H9 (cell line): ENCODE results near the gene RPGRIP1L. TPM values are rescaled to one million over a fixed set of nuclear protein-coding genes. Genes with fewer than 3 reads are reported as not detected.

Experiments
- DNase-seq: peaks from one replicate; pipeline ENCODE4 v3.0.0-alpha.2; 2017
- H2AFZ ChIP-seq: one replicate; pipeline ENCODE4 v1.6.1; 2013; ENCODE audit warnings: mild to moderate bottlenecking, low read length, control low read depth, moderate library complexity
- H2AK5ac ChIP-seq: 2 replicates; pipeline ENCODE4 v1.6.1; 2013; ENCODE audit warnings: low read length, control low read depth, mixed read lengths; ENCODE audit not compliant: insufficient read length
- H2BK120ac ChIP-seq: one replicate; pipeline ENCODE4 v1.6.1; 2013; ENCODE audit warnings: low read depth, mild to moderate bottlenecking, low read length, control low read depth, inconsistent platforms; ENCODE audit not compliant: poor library complexity, severe bottlenecking
- H2BK12ac ChIP-seq: 2 replicates; pipeline ENCODE4 v1.6.1; 2013; ENCODE audit warnings: low read length, control low read depth, mixed read lengths, low read depth; ENCODE audit not compliant: insufficient read length
- H2BK15ac ChIP-seq: 2 replicates; pipeline ENCODE4 v1.6.1; 2013; ENCODE audit warnings: low read depth, low read length, control low read depth
- H2BK20ac ChIP-seq: one replicate; pipeline ENCODE4 v1.6.1; 2013; ENCODE audit warnings: low read depth, mild to moderate bottlenecking, low read length, control low read depth, inconsistent platforms; ENCODE audit not compliant: poor library complexity, severe bottlenecking
- H2BK5ac ChIP-seq: 2 replicates; pipeline ENCODE4 v1.6.1; 2013; ENCODE audit warnings: low read length, control low read depth, mixed read lengths; ENCODE audit not compliant: insufficient read length
- H3K14ac ChIP-seq: 2 replicates; pipeline ENCODE4 v1.6.1; 2013; ENCODE audit warnings: low read length, control low read depth; ENCODE audit not compliant: insufficient read depth
- H3K18ac ChIP-seq: 2 replicates; pipeline ENCODE4 v1.6.1; 2013; ENCODE audit warnings: low read depth, mild to moderate bottlenecking, mixed read lengths, low read length, control low read depth; ENCODE audit not compliant: insufficient read length
- H3K23ac ChIP-seq: 2 replicates; pipeline ENCODE4 v1.6.1; 2013; ENCODE audit warnings: low read length, control low read depth, mixed read lengths, low read depth; ENCODE audit not compliant: insufficient read length
- H3K23me2 ChIP-seq: 2 replicates; pipeline ENCODE4 v1.6.1; 2013; ENCODE audit warnings: low read depth, mild to moderate bottlenecking, mixed read lengths, low read length, control low read depth; ENCODE audit not compliant: insufficient read length, poor library complexity, severe bottlenecking
- H3K27ac ChIP-seq: 2 replicates; pipeline ENCODE4 v1.5.1; 2013; ENCODE audit warnings: low read length, control low read depth, mixed read lengths, low read depth; ENCODE audit not compliant: insufficient read length
- H3K27me3 ChIP-seq: 2 replicates; pipeline ENCODE4 v1.6.1; 2013; ENCODE audit warnings: low read length, control low read depth, inconsistent platforms; ENCODE audit not compliant: insufficient read depth
- H3K4ac ChIP-seq: 2 replicates; pipeline ENCODE4 v1.6.1; 2013; ENCODE audit warnings: low read depth, mild to moderate bottlenecking, control low read depth, inconsistent platforms, low read length, moderate library complexity
- H3K4me1 ChIP-seq: 2 replicates; pipeline ENCODE4 v1.6.1; 2013; ENCODE audit warnings: low read length, control low read depth, inconsistent platforms; ENCODE audit not compliant: insufficient read depth
- H3K4me2 ChIP-seq: 2 replicates; pipeline ENCODE4 v1.6.1; 2013; ENCODE audit warnings: low read length, control low read depth, mixed read lengths; ENCODE audit not compliant: insufficient read length, insufficient read depth
- H3K56ac ChIP-seq: 2 replicates; pipeline ENCODE4 v1.6.1; 2013; ENCODE audit warnings: low read depth, mild to moderate bottlenecking, mixed read lengths, low read length, control low read depth; ENCODE audit not compliant: insufficient read length
- H3K79me1 ChIP-seq: 2 replicates; pipeline ENCODE4 v1.6.1; 2013; ENCODE audit warnings: low read depth, mild to moderate bottlenecking, moderate library complexity, low read length, control low read depth, inconsistent platforms; ENCODE audit not compliant: insufficient read depth, poor library complexity, severe bottlenecking
- H3K79me2 ChIP-seq: 2 replicates; pipeline ENCODE4 v1.6.1; 2013; ENCODE audit warnings: low read length, control low read depth, inconsistent platforms; ENCODE audit not compliant: insufficient read depth
- H3K9ac ChIP-seq: 2 replicates; pipeline ENCODE4 v1.6.1; 2013; ENCODE audit warnings: low read length, control low read depth, mixed read lengths; ENCODE audit not compliant: insufficient read length; ENCODE audit errors: extremely low read depth
- H3K9me3 ChIP-seq: one replicate; pipeline ENCODE4 v1.6.1; 2013; ENCODE audit warnings: low read depth, low read length, inconsistent platforms; ENCODE audit not compliant: control insufficient read depth
- H3T11ph ChIP-seq: one replicate; pipeline ENCODE4 v1.6.1; 2013; ENCODE audit warnings: mild to moderate bottlenecking, low read length, control low read depth, inconsistent platforms
- H4K20me1 ChIP-seq: one replicate; pipeline ENCODE4 v1.6.1; 2013; ENCODE audit not compliant: control insufficient read depth, insufficient read length, insufficient read depth
- H4K5ac ChIP-seq: 2 replicates; pipeline ENCODE4 v1.6.1; 2013; ENCODE audit warnings: low read depth, mild to moderate bottlenecking, mixed read lengths, low read length, control low read depth; ENCODE audit not compliant: insufficient read length
- H4K8ac ChIP-seq: replicated peaks from 2 replicates; pipeline ENCODE4 v1.6.1; 2013; ENCODE audit warnings: low read length, control low read depth, mixed read lengths, low read depth; ENCODE audit not compliant: insufficient read length
- H4K91ac ChIP-seq: 2 replicates; pipeline ENCODE4 v1.6.1; 2013; ENCODE audit warnings: low read depth, mild to moderate bottlenecking, moderate library complexity, mixed read lengths, low read length, control low read depth; ENCODE audit not compliant: insufficient read length
- H3K27ac Mint-ChIP-seq, 3 experiments: 2 replicates in 2 of 3; 3 replicates in 1 of 3; pipeline ENCODE4 v1.8.0; 2020 to 2021; ENCODE audit warnings: mixed read lengths in 3 of 3, mild to moderate bottlenecking in 1 of 3, moderate library complexity in 1 of 3
- H3K27me3 Mint-ChIP-seq: 2 replicates; pipeline ENCODE4 v1.8.0; 2021; ENCODE audit warnings: low read depth, mild to moderate bottlenecking, moderate library complexity, mixed read lengths
- H3K36me3 Mint-ChIP-seq, 3 experiments: 2 replicates in 2 of 3; 3 replicates in 1 of 3; pipeline ENCODE4 v1.8.0; 2020 to 2021; ENCODE audit warnings: low read depth in 3 of 3, mixed read lengths in 3 of 3; ENCODE audit not compliant: insufficient read depth in 1 of 3
- H3K4me1 Mint-ChIP-seq, 2 experiments: 2 replicates each; pipeline ENCODE4 v1.8.0; 2020; ENCODE audit warnings: mixed read lengths in 2 of 2
- H3K4me3 Mint-ChIP-seq, 2 experiments: 2 replicates in 1 of 2; 3 replicates in 1 of 2; pipeline ENCODE4 v1.8.0; 2020 to 2021; ENCODE audit warnings: mild to moderate bottlenecking in 2 of 2, mixed read lengths in 2 of 2, moderate library complexity in 1 of 2
- H3K9me3 Mint-ChIP-seq, 2 experiments: 2 replicates in 1 of 2; 3 replicates in 1 of 2; pipeline ENCODE4 v1.8.0; 2020; ENCODE audit warnings: mild to moderate bottlenecking in 2 of 2, mixed read lengths in 2 of 2, moderate library complexity in 1 of 2
- CTCF ChIP-seq: fragments of 200-600 bp; sonication (generic); conservative IDR thresholded peaks from 3 replicates; pipeline ENCODE4 v1.8.0; 2021; ENCODE audit warnings: antibody characterized with exemption, mild to moderate bottlenecking
- WGBS: extraction: QIAGEN DNeasy Blood & Tissue Kit; methylation state at CpG from one replicate; pipeline ENCODE4 v1.1.7; 2013; ENCODE audit warnings: missing lambda C conversion rate, low lambda C conversion rate, mixed read lengths; ENCODE audit not compliant: insufficient read length; ENCODE audit errors: extremely low coverage; 5-methylcytosine and 5-hydroxymethylcytosine counted together
- total RNA-seq: library from RNA; stranded (reverse); gene quantifications from 2 replicates; pipeline ENCODE4 v1.2.1, GENCODE V29; 2021

Gene RPGRIP1L
- total RNA-seq, 1 experiment from 2014 or later: 11.7 TPM

GRCh38 chr16:53740933-53741531, 37.4 kb upstream of the RPGRIP1L start:
- Histone ChIP-seq H2BK120ac (no peak overlapping the region), H3K14ac (no peak overlapping the region), H3K23me2 (no peaks in the 10 kb centered on the region), H2BK5ac (no peak overlapping the region), H3K9ac (no peak overlapping the region), H3K23ac (no peak overlapping the region), H3K4ac (no peak overlapping the region), H4K91ac (no peak overlapping the region), H3K9me3 (no peaks in the 10 kb centered on the region), H3K56ac (no peak overlapping the region), H3K79me2 (no peaks in the 10 kb centered on the region), H3K4me1 (peaks cover 3% of the 10 kb centered on the region; the same call in 1 of the 2 replicates), H3K27me3 (no peaks in the 10 kb centered on the region), H3K27ac (no peak overlapping the region), H2BK12ac (no peak overlapping the region), H2AFZ (no peak overlapping the region), H3K79me1 (no peaks in the 10 kb centered on the region), H2BK20ac (no peak overlapping the region), H3T11ph (no peak overlapping the region), H4K5ac (no peak overlapping the region), H3K18ac (no peak overlapping the region), H2AK5ac (no peak overlapping the region), H4K20me1 (no peaks in the 10 kb centered on the region), H2BK15ac (no peak overlapping the region), H4K8ac (no peak overlapping the region), H3K4me2 (no peak overlapping the region)
- peaks cover 18 to 23% of the 10 kb centered on the region in 2 experiments for H3K4me1 Mint-ChIP-seq
- DNase-seq: no peak
- H3K27ac Mint-ChIP-seq: no peak overlapping the region
- TF ChIP-seq CTCF: no peak
- no peaks in the 10 kb centered on the region for H3K36me3 Mint-ChIP-seq
- H3K4me3 Mint-ChIP-seq: no peak overlapping the region
- H3K27me3 Mint-ChIP-seq: no peaks in the 10 kb centered on the region
- no peaks in the 10 kb centered on the region for H3K9me3 Mint-ChIP-seq
- WGBS: no CpG with 5 or more reads among the region's 3 CpGs
